HG03439 (cell line): Measurements from ENCODE around the gene FBF1.
A peak's percentile ranks its signal among the peaks of the same experiment; 100 is the strongest.

ENCODE experiments used
- ATAC-seq: cut with Tn5 transposase; IDR thresholded peaks from one replicate; pipeline ENCODE4 v1.9.1; 2021; ENCODE audit warnings: mild to moderate bottlenecking, moderate library complexity; ENCODE audit not compliant: unreplicated experiment

Gene FBF1

GRCh38 chr17:75917917-75918445 lies 22.9 kb downstream of the FBF1 start:
- ATAC-seq = no peak

DNA sequence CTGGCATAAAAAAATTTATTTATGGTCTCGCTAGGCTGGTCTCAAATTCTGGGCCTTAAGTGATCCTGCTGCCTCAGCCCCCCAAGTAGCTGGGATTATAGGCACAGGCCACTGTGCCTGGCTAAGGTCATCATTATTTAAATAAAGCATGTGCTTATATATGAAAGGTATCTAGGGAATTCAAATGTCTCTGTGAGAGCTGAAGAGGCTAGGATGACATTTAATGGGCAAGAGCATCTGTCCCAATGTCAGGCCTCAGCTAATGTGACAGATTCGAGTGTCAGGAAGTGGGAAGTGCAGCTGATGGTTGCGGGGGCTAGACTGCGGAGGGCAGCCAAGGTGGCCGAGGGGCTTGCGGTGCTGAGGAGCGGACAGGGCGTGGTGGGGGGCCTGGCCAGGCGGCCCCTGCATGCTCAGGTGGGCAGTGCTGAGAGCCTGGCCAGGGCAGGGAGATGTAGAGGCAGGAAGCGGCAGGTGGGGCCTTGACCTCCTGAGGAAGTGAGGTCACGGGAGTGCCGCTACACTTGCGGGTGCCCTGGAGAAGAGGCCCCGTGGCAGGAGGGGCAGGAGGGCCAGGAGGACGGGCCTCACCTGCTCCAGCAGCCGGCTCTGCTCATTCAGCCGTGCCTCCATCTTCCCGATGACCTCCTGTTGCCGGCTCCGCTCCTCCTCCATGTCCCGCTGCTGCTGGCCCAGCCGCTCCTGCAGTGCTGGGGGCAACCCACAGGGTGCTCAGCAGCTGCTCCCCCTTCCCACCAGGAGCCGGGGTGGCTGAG lies 23.5 kb downstream of the FBF1 start:
- ATAC-seq = no peak

DNA sequence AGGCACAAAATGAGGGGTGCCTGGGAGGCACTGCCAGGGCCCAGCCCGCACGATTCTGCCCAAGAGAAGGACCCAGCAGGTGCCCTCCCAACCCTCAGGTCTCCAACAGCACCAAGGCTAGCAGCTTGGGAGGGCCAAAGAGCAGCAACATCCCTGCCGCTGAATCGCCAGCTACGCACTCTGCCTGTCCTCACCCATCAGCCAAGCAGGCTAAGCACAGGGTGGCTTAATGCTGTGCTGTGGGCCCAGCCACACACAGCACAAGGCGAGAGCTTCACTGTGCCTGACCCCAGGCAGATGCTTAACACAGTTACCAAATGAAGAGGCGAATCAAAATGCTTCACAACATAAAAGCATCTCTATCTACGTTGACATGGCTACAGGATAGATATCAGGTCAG lies 25.6 kb downstream of the FBF1 start:
- no peak for ATAC-seq

DNA sequence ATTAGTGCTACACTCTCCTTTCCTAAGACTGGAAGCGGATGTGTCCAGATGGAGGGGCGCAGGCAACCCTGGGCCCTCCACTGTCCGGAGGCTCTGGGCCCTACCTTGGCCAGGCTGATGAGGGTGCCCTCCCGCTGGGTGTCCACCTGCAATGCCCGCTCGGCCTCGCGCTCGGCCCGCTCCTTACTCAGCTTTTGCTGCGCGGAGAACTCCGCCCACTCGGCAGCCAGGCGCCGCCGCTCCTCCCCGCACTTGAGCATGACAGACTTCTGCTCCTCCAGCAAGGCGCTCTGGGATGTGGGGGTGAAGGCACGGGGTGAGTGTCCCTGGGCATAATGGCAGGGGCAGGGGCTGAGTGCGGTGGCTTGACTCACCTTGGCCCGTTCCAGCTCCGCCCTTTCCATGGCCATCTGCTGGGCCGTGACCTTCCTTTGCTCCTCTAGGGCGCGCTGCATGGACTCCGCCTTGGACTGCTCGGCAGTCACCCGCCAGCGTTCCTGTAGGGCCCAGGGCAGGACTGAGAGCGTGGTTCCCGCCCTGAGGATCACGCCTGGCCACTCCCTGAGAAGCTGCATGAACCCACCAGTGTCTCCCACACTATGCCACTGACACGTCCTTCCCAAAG lies 26.1 kb downstream of the FBF1 start:
- ATAC-seq = no peak

DNA sequence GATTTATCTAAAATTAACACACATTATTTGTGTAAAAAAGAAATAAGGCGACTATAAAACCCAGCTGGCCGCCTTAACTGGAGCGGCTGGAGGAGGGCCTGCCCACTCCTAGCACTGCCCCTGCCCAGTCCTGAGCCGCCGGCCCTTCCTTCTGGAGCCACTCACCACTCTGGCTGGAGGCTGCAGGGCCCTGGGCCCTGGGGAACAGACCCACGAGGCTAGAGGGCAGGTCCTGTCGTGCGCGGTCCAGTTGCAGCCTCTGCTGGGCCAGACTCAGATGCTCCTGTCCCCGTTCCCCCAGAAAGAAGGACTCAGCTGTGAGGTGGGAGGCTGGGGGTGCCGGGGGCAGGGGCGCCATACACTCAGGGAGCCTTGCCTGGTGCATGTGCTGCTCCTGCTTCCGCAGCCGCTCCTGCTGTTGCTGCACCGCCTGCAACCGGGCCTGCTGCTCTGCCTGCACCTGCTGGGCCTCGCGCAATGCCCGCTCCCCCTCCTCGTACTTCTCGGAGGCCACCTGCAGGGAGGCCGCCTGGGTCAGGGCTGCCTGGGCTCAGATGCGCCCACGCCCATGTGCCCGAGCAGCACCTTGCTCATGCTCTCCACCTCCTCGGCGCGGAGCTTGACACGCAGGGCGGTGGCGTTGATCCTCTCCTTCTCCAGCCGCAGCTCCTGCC lies 27.2 kb downstream of the FBF1 start:
- no peak for ATAC-seq

DNA sequence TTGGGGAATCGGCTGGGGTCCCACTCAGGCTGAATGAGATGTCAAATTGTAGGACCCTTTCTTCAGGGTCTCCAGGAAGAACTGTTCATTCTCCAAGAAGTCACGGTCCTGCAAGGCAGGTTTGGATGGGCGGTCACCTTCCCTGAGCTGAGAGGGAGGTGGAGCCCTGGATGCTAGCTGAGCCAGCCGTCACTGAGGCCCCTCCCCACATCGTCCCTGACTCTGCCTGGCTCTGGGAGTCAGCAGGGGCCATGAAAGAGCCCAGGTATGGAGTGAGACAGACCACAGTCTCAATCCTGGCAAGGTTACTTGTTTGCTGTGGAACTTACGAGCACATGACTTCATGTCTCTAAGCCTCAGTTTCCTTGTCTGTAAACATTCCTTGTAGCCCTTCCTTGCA lies 30.1 kb downstream of the FBF1 start:
- no peak for ATAC-seq

DNA sequence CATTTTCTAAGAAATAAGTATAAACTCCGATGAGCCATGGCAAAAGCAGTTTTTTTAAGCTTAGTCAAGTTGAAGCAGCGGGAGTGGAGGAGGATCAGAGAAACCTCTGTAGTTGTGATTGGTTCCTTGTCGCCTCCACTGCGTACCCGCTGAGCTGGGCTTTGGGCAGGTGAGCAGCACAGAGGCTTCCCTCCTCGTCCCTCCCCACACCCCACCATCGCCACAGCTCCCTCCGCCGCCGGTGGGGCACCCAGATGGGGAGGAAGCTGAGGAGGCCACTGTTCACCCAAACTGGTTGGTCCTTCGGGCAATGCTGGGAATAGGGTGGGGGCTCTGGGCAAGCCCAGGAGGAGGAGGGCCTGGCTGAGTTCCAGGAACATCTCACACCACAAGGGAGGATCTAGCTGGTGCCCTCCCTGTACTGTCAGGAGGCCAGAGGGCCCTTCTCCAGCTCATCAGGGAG lies 31.0 kb downstream of the FBF1 start:
- ATAC-seq = no peak

GRCh38 chr17:75909051-75909811 lies 31.6 kb downstream of the FBF1 start:
- ATAC-seq = no peak

GRCh38 chr17:75908201-75908600 lies 32.6 kb downstream of the FBF1 start:
- ATAC-seq = no peak

- no peak for ATAC-seq
Measured at GRCh38 chr17:75906143-75906884, 34.5 kb downstream of the FBF1 start.

- peak; percentile 96 for ATAC-seq
Measured at GRCh38 chr17:75904749-75905521, 35.9 kb downstream of the FBF1 start, which contains the start of gene MRPL38. TSS of gene MRPL38 (minus strand) at chr17:75904884. CDS start at chr17:75904875, 9 bp downstream.

GRCh38 chr17:75902406-75902805 lies 38.4 kb downstream of the FBF1 start:
- ATAC-seq = no peak

- ATAC-seq = no peak
Measured at GRCh38 chr17:75901727-75902126, 39.1 kb downstream of the FBF1 start.

DNA sequence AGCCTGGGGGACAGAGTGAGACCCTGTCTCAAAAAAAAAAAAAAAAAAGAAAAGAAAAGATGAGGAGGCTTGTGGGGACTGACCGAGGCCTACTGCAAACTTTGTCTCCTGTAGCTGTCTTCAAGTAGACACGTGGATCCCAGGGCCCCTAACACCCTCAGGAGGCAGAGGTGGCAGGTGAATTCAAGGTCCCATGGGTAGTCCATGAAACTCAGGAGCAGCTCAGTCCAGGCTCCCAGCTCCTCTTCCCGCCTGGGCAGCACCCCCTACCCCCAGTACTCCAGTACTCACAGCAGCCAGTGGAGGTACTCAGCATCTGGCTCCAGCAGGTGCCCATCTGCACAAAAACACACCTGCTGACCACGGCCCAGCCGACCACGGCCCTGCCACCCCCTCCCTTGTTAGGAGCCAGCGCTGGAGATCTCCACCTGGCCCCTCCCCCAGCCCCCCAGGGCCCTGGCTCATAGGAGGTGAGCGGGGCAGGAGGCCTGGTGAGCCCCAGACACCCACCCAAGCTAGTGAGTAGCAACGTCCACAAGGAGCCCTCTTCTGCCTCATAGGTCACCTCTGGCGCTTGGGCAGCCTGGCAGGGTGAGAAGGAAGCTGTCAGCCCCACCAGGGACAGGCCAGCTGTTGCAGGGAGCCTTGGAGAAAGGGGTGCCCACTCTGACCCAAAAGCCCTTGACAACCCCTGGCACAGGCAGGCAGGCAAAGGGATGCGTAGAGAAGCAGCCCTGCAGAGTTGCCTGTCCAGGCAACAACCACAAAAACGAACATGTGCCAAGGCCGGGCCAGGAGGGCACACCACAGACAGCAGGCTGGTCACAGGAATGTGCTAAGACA lies 39.9 kb downstream of the FBF1 start:
- ATAC-seq = no peak

DNA sequence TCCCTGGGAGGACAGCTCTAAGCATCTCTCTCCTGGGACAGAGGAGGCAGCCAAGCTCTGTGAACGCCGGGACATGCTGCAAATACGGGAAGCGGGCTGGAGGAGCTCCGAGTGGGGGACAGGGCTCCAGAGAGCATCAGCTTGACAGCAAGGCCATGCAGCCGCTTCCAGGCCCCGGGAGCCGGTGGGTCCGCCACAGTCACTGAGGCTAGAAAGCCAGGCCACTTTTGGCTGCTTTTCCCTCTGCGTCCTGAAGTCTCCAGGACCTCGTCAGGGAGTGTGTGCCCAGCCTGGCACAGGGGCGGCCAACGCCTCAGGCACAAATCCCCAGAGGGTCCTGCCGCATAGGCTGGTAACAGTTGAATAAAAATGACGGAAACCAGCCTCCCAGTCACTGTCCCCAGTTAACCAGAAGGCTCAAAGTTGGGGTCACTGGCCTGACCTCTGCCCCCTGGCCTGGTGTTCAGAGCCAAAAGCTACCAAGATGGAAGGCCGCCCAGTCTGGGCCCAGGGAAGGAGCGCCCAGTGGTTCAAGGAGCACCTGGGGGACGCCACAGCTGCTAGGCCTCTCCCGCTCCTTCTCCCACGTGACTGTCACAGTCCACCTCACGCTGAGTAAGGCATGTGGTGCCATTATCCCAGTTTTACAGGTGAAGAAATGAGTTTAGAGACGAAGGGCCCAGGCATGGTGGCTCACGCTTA lies 40.9 kb downstream of the FBF1 start:
- no peak for ATAC-seq

DNA sequence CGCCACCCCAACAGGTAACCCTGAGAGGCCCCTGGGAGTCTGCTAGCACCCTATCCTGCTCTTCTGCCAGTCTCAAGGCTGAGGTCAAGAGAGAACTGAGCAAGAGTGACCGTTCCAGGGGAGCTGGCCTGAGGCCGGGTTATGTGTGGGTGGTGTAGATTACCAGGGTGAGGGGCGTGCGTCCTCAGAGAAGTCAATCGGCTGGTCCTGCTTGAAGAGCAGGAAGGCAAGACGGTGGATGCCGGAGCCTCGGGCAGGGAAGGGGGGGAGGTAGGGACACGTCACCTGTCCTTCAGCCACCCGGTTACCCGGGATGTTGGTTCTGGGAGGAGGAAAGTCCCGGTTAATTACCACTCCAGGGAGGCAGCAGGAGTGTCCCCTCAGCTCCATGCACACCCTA lies 41.5 kb downstream of the FBF1 start:
- no peak for ATAC-seq

DNA sequence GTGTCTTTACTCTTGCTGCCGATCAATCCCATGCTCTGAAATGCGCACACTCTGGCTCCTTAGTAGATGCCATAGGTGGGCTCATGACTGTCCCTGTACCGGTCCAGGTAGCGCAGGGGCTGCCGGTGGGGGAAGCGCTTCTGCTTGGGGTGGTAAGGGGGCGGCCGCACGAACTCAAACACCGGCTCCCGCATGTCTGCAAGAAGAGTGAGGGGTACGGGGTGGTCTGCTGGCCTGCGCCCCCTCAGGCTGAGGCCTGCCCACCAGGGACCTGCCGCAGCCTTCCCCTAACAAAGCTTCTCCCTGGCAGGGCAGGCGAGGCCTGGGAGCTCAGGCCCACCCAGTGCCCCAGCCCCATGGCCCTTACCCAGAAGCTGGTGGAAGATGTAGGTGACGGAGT lies 42.1 kb downstream of the FBF1 start:
- ATAC-seq = no peak

DNA sequence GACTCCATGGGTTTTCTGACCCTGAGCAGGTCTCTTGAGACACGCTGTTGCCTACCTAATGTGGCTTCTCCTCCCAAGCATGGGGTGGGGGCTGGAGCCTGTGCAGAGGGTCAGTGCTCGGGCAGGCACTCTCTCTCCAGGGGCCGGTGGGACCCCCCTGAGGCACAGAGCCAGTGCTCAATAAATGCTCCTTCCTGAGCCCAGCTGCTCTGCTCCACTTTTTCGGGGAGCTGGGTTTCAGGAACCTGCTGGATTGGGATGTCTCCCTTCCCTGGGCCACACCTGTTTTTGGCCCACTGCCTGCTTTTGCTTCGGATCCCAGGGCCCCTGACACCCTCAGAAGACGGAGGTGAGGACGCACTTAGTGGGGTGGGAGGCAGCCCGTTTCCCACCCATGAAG lies 42.8 kb downstream of the FBF1 start:
- no peak for ATAC-seq
